ENCODE results near the gene DCAF8. TPM values are rescaled to one million over a fixed set of nuclear protein-coding genes. Genes with fewer than 3 reads are reported as not detected.

Gene DCAF8
- polyA plus RNA-seq, 2 donors = 47.8 to 55.0 TPM

GRCh38 chr1:160168609-160169369, 93.6 kb downstream of the DCAF8 start:
- WGBS, 2 donors = 83 to 84% methylated on average over 13 of the region's 13 CpGs
- Histone ChIP-seq H3K4me3 (ENCODE audit: low read depth in 1 of 2, low read length in 2 of 2) (no peak overlapping the region), H3K36me3 (ENCODE audit: control insufficient read depth in 2 of 2, insufficient read depth in 2 of 2, low read length in 1 of 2) (no peaks in the 10 kb centered on the region), H3K9me3 (ENCODE audit: control insufficient read depth in 2 of 2, insufficient read depth in 1 of 2, low read depth in 1 of 2, low read length in 1 of 2) (no peaks in the 10 kb centered on the region), H3K27ac (ENCODE audit: low read depth in 2 of 2, low read length in 1 of 2) (no peak overlapping the region), H3K4me1 (ENCODE audit: control insufficient read depth in 2 of 2, insufficient read depth in 2 of 2, low read length in 1 of 2) (no peaks in the 10 kb centered on the region), H3K27me3 (ENCODE audit: control insufficient read depth in 1 of 2, insufficient read depth in 2 of 2, low read length in 2 of 2) (no peaks in the 10 kb centered on the region)

- H3K27me3 ChIP-seq (ENCODE audit: control insufficient read depth in 1 of 2, insufficient read depth in 2 of 2, low read length in 2 of 2) = no peaks in the 10 kb centered on the region
- H3K4me1 ChIP-seq (ENCODE audit: control insufficient read depth in 2 of 2, insufficient read depth in 2 of 2, low read length in 1 of 2) = no peaks in the 10 kb centered on the region
- no peak overlapping the region for H3K27ac ChIP-seq (ENCODE audit: low read depth in 2 of 2, low read length in 1 of 2)
- no peaks in the 10 kb centered on the region for H3K36me3 ChIP-seq (ENCODE audit: control insufficient read depth in 2 of 2, insufficient read depth in 2 of 2, low read length in 1 of 2)
- no peaks in the 10 kb centered on the region for H3K9me3 ChIP-seq (ENCODE audit: control insufficient read depth in 2 of 2, insufficient read depth in 1 of 2, low read depth in 1 of 2, low read length in 1 of 2)
- H3K4me3 ChIP-seq (ENCODE audit: low read depth in 1 of 2, low read length in 2 of 2) = no peak overlapping the region
- WGBS, 2 donors = 76 to 81% methylated on average over 5 of the region's 5 CpGs
These were observed 94.3 kb downstream of the DCAF8 start for GRCh38 chr1:160168016-160168415.

- 90 to 94% methylated on average over 6 of the region's 6 CpGs for WGBS, 2 donors
- Histone ChIP-seq H3K4me1 (ENCODE audit: control insufficient read depth in 2 of 2, insufficient read depth in 2 of 2, low read length in 1 of 2) (no peaks in the 10 kb centered on the region), H3K27me3 (ENCODE audit: control insufficient read depth in 1 of 2, insufficient read depth in 2 of 2, low read length in 2 of 2) (no peaks in the 10 kb centered on the region), H3K9me3 (ENCODE audit: control insufficient read depth in 2 of 2, insufficient read depth in 1 of 2, low read depth in 1 of 2, low read length in 1 of 2) (no peaks in the 10 kb centered on the region), H3K4me3 (ENCODE audit: low read depth in 1 of 2, low read length in 2 of 2) (no peak overlapping the region), H3K27ac (ENCODE audit: low read depth in 2 of 2, low read length in 1 of 2) (no peak overlapping the region), H3K36me3 (ENCODE audit: control insufficient read depth in 2 of 2, insufficient read depth in 2 of 2, low read length in 1 of 2) (no peaks in the 10 kb centered on the region)
These were observed 94.8 kb downstream of the DCAF8 start for GRCh38 chr1:160167580-160167979.

- no peak overlapping the region for H3K27ac ChIP-seq (ENCODE audit: low read depth in 2 of 2, low read length in 1 of 2)
- no peaks in the 10 kb centered on the region for H3K9me3 ChIP-seq (ENCODE audit: control insufficient read depth in 2 of 2, insufficient read depth in 1 of 2, low read depth in 1 of 2, low read length in 1 of 2)
- H3K4me3 ChIP-seq (ENCODE audit: low read depth in 1 of 2, low read length in 2 of 2) = no peak overlapping the region
- H3K4me1 ChIP-seq (ENCODE audit: control insufficient read depth in 2 of 2, insufficient read depth in 2 of 2, low read length in 1 of 2) = no peaks in the 10 kb centered on the region
- WGBS, 2 donors = 62 to 77% methylated on average over 4 of the region's 4 CpGs
- H3K27me3 ChIP-seq (ENCODE audit: control insufficient read depth in 1 of 2, insufficient read depth in 2 of 2, low read length in 2 of 2) = no peaks in the 10 kb centered on the region
- H3K36me3 ChIP-seq (ENCODE audit: control insufficient read depth in 2 of 2, insufficient read depth in 2 of 2, low read length in 1 of 2) = no peaks in the 10 kb centered on the region
These were observed 95.3 kb downstream of the DCAF8 start for GRCh38 chr1:160167056-160167455.

- H3K9me3 ChIP-seq (ENCODE audit: control insufficient read depth in 2 of 2, insufficient read depth in 1 of 2, low read depth in 1 of 2, low read length in 1 of 2) = no peaks in the 10 kb centered on the region
- WGBS, 2 donors = 76 to 83% methylated on average over 12 of the region's 12 CpGs
- H3K4me1 ChIP-seq (ENCODE audit: control insufficient read depth in 2 of 2, insufficient read depth in 2 of 2, low read length in 1 of 2) = no peaks in the 10 kb centered on the region
- no peaks in the 10 kb centered on the region for H3K36me3 ChIP-seq (ENCODE audit: control insufficient read depth in 2 of 2, insufficient read depth in 2 of 2, low read length in 1 of 2)
- no peaks in the 10 kb centered on the region for H3K27me3 ChIP-seq (ENCODE audit: control insufficient read depth in 1 of 2, insufficient read depth in 2 of 2, low read length in 2 of 2)
- H3K4me3 ChIP-seq (ENCODE audit: low read depth in 1 of 2, low read length in 2 of 2) = no peak overlapping the region
- H3K27ac ChIP-seq (ENCODE audit: low read depth in 2 of 2, low read length in 1 of 2) = no peak overlapping the region
These were observed 96.0 kb downstream of the DCAF8 start for GRCh38 chr1:160166166-160166868.

Other genes with a start within 250 kb of the DCAF8 start
- gene PIGM, start 230.6 kb downstream of the DCAF8 start, polyA plus RNA-seq = 1 to 10 TPM; 2.1 TPM
- gene KCNJ10, start 192.4 kb downstream of the DCAF8 start, polyA plus RNA-seq = not detected
- gene KCNJ9, start 181.0 kb downstream of the DCAF8 start, polyA plus RNA-seq = not detected
- 10 to 100 TPM; 12.6 to 16.1 TPM for gene IGSF8, start 163.9 kb downstream of the DCAF8 start, polyA plus RNA-seq
- 1 to 10 TPM; 3.4 to 4.3 TPM for gene ATP1A2, start 146.8 kb downstream of the DCAF8 start, polyA plus RNA-seq
- under 1 TPM in 1 of 2 donors, not detected in 1; 0.06 TPM for gene ATP1A4, start 110.9 kb downstream of the DCAF8 start, polyA plus RNA-seq
- under 1 TPM; 0.14 to 0.35 TPM for gene CASQ1, start 72.0 kb downstream of the DCAF8 start, polyA plus RNA-seq
- 100 to 1,000 TPM; 152 to 159 TPM for gene PEA15, start 57.2 kb downstream of the DCAF8 start, polyA plus RNA-seq
- gene PEX19, start 22.6 kb upstream of the DCAF8 start, polyA plus RNA-seq = 10 to 100 TPM in 1 of 2 donors, 1 to 10 TPM in 1; 8.1 to 20.1 TPM
- 10 to 100 TPM; 45.1 to 51.1 TPM for gene COPA, start 80.7 kb upstream of the DCAF8 start, polyA plus RNA-seq
- 10 to 100 TPM; 34.2 to 34.9 TPM for gene NCSTN, start 80.8 kb upstream of the DCAF8 start, polyA plus RNA-seq
- under 1 TPM; 0.08 to 0.09 TPM for gene NHLH1, start 104.5 kb upstream of the DCAF8 start, polyA plus RNA-seq
- gene VANGL2, start 138.0 kb upstream of the DCAF8 start, polyA plus RNA-seq = 1 to 10 TPM; 4.5 to 6.8 TPM